Keratinocyte (primary cell): ENCODE data around the gene NR2C1. TPM values are rescaled to one million over a fixed set of nuclear protein-coding genes. Genes with fewer than 3 reads are reported as not detected.

Experiments
- DNase-seq: peaks from one replicate; pipeline ENCODE4 v3.0.0-alpha.2; 2011; ENCODE audit warnings: low read depth, missing footprints, low spot score
- FAIRE-seq: peaks from 2 replicates; lab custom pipeline; 2011; peaks lifted over from hg19 to GRCh38; lab: Jason Lieb, UNC
- H2AFZ ChIP-seq: 2 replicates; pipeline ENCODE4 v1.6.0; 2012; ENCODE audit warnings: low read length, control low read depth, inconsistent platforms; ENCODE audit not compliant: control insufficient read depth
- H3K27ac ChIP-seq: 2 replicates; pipeline ENCODE4 v1.5.1; 2011; ENCODE audit warnings: low read length; ENCODE audit not compliant: control insufficient read depth, insufficient read depth
- H3K27me3 ChIP-seq: 3 replicates; pipeline ENCODE4 v1.6.0; 2011; ENCODE audit warnings: low read length; ENCODE audit not compliant: control insufficient read depth, insufficient read depth; ENCODE audit errors: extremely low read depth
- H3K36me3 ChIP-seq, 2 experiments: 2 replicates in 1 of 2; 3 replicates in 1 of 2; pipeline ENCODE4 v1.5.1; 2011; ENCODE audit warnings: low read length in 2 of 2, mild to moderate bottlenecking in 1 of 2; ENCODE audit not compliant: control insufficient read depth in 2 of 2, insufficient read depth in 2 of 2; ENCODE audit errors: extremely low read depth in 1 of 2
- H3K4me1 ChIP-seq: 3 replicates; pipeline ENCODE4 v1.5.1; 2011; ENCODE audit warnings: low read length; ENCODE audit not compliant: control insufficient read depth, insufficient read depth; ENCODE audit errors: extremely low read depth
- H3K4me2 ChIP-seq: 3 replicates; pipeline ENCODE4 v1.6.0; 2011; ENCODE audit warnings: low read depth, low read length; ENCODE audit not compliant: control insufficient read depth, insufficient read depth; ENCODE audit errors: extremely low read depth
- H3K4me3 ChIP-seq, 3 experiments: fragments of 200-600 bp in 1 of 3; sonication (generic) in 1 of 3; 2 replicates in 2 of 3; 3 replicates in 1 of 3; pipeline ENCODE4 v1.5.1; 2011 to 2016; ENCODE audit warnings: low read length in 3 of 3, mild to moderate bottlenecking in 3 of 3, control low read depth in 2 of 3, inconsistent platforms in 1 of 3, low read depth in 1 of 3, mixed read lengths in 1 of 3, mixed run types in 1 of 3, moderate library complexity in 1 of 3; ENCODE audit not compliant: control insufficient read depth in 2 of 3, insufficient read depth in 2 of 3; ENCODE audit errors: extremely low read depth in 1 of 3
- H3K79me2 ChIP-seq: 2 replicates; pipeline ENCODE4 v1.6.0; 2012; ENCODE audit warnings: low read length; ENCODE audit not compliant: control insufficient read depth, insufficient read depth
- H3K9ac ChIP-seq: 3 replicates; pipeline ENCODE4 v1.6.0; 2011; ENCODE audit warnings: low read length; ENCODE audit not compliant: control insufficient read depth, insufficient read depth; ENCODE audit errors: extremely low read depth
- H3K9me1 ChIP-seq: 3 replicates; pipeline ENCODE4 v1.6.0; 2011; ENCODE audit warnings: low read length; ENCODE audit not compliant: control insufficient read depth, insufficient read depth; ENCODE audit errors: extremely low read depth
- H3K9me3 ChIP-seq: 2 replicates; pipeline ENCODE4 v1.5.1; 2012; ENCODE audit warnings: low read depth, low read length; ENCODE audit not compliant: control insufficient read depth
- H4K20me1 ChIP-seq: 3 replicates; pipeline ENCODE4 v1.6.0; 2011; ENCODE audit warnings: low read length; ENCODE audit not compliant: control insufficient read depth, insufficient read depth; ENCODE audit errors: extremely low read depth
- CTCF ChIP-seq, 3 experiments: IDR thresholded peaks in 1 of 3; conservative IDR thresholded peaks in 1 of 3; optimal IDR thresholded peaks in 1 of 3; 2 replicates in 2 of 3; 3 replicates in 1 of 3; pipeline versions ENCODE3 to v1.5.1; 2011; ENCODE audit warnings: low read length in 3 of 3, mild to moderate bottlenecking in 3 of 3, moderate library complexity in 2 of 3, control low read depth in 1 of 3, inconsistent platforms in 1 of 3; ENCODE audit not compliant: insufficient read depth in 2 of 3; ENCODE audit errors: extremely low read depth in 1 of 3
- EZH2 ChIP-seq: IDR thresholded peaks from one replicate; pipeline ENCODE4 v1.6.1; 2012; ENCODE audit warnings: inconsistent platforms, mild to moderate bottlenecking, low read length, moderate library complexity
- dilution Hi-C: fragments of 300-500 bp; cut with MboI; formaldehyde crosslinking; loops from one replicate; pipeline ENCODE4 v1.7.0; 2020; ENCODE audit warnings: low sequenced_read_pairs; ENCODE audit not compliant: extremely low pct_ligation_motif_present
- polyA plus RNA-seq, 5 experiments: library from polyadenylated mRNA; depleted of rRNA in 3 of 5; stranded (reverse) in 3 of 5; stranded (forward) in 1 of 5; unstranded in 1 of 5; fragments of >200 nt; gene quantifications; 1 replicate in 1 of 5; 2 replicates in 3 of 5; 3 replicates in 1 of 5; pipeline versions ENCODE4 v1.2.1 to v1.2.3, GENCODE V29; 2011 to 2012; ENCODE audit warnings: missing spikeins in 2 of 5, low read depth in 1 of 5, low replicate concordance in 1 of 5

The NR2C1 gene
- polyA plus RNA-seq, 1 donor (not counting 4 experiments of a cell fraction or from before 2014, with no cell fraction given): 32.0 TPM

GRCh38 chr12:94971923-94972322, 101.5 kb downstream of the NR2C1 start:
- no peak for DNase-seq
- H3K79me2 ChIP-seq: no peaks in the 10 kb centered on the region
- H4K20me1 ChIP-seq: no peaks in the 10 kb centered on the region
- no peaks in the 10 kb centered on the region for H3K9me1 ChIP-seq
- no peak overlapping the region for H2AFZ ChIP-seq
- H3K36me3 ChIP-seq: peaks cover 0 to 1% of the 10 kb centered on the region in 2 experiments
- no peaks in the 10 kb centered on the region for H3K4me1 ChIP-seq
- FAIRE-seq: no peak
- H3K4me3 ChIP-seq: no peak overlapping the region
- no peak overlapping the region for H3K27ac ChIP-seq
- H3K27me3 ChIP-seq: no peaks in the 10 kb centered on the region
- TF ChIP-seq CTCF (optimal IDR thresholded peaks at IDR 0.05 in 1 of 3, IDR thresholded peaks at IDR 0.05 in 1 of 3, conservative IDR thresholded peaks at IDR 0.05 in 1 of 3; ENCODE audit: extremely low read depth in 1 of 3, insufficient read depth in 2 of 3, low read length in 3 of 3): no peak
- TF ChIP-seq EZH2: no peak
- dilution Hi-C loops: no loop called here
- H3K9ac ChIP-seq: no peak overlapping the region
- H3K9me3 ChIP-seq: no peaks in the 10 kb centered on the region
- H3K4me2 ChIP-seq: no peak overlapping the region

GRCh38 chr12:94970560-94970959, 102.9 kb downstream of the NR2C1 start:
- no peak for FAIRE-seq

More at GRCh38 chr12:94970560-94970959, 102.9 kb downstream of the NR2C1 start:
- H3K9ac ChIP-seq: no peak overlapping the region
- no peak overlapping the region for H3K4me3 ChIP-seq
- H3K36me3 ChIP-seq: peaks cover 0 to 1% of the 10 kb centered on the region in 2 experiments
- TF ChIP-seq CTCF (optimal IDR thresholded peaks at IDR 0.05 in 1 of 3, IDR thresholded peaks at IDR 0.05 in 1 of 3, conservative IDR thresholded peaks at IDR 0.05 in 1 of 3; ENCODE audit: extremely low read depth in 1 of 3, insufficient read depth in 2 of 3, low read length in 3 of 3) (no peak), EZH2 (no peak)
- dilution Hi-C loops: no loop called here
- no peaks in the 10 kb centered on the region for H4K20me1 ChIP-seq
- no peaks in the 10 kb centered on the region for H3K27me3 ChIP-seq
- no peaks in the 10 kb centered on the region for H3K79me2 ChIP-seq
- H3K9me1 ChIP-seq: no peaks in the 10 kb centered on the region
- H3K4me1 ChIP-seq: no peaks in the 10 kb centered on the region
- H3K27ac ChIP-seq: no peak overlapping the region
- no peaks in the 10 kb centered on the region for H3K9me3 ChIP-seq
- H2AFZ ChIP-seq: no peak overlapping the region
- H3K4me2 ChIP-seq: no peak overlapping the region
- no peak for DNase-seq

Other genes starting within 250 kb of the NR2C1 start
- 151 to 215 TPM (median 152 TPM) in 3 replicates for gene NDUFA12, start 69.9 kb downstream of the NR2C1 start, polyA plus RNA-seq
- gene FGD6, start 143.8 kb upstream of the NR2C1 start, polyA plus RNA-seq: 40.4 to 54.2 TPM (median 50.8 TPM) in 3 replicates
- 106 to 183 TPM (median 169 TPM) in 3 replicates for gene VEZT, start 144.2 kb upstream of the NR2C1 start, polyA plus RNA-seq